GM23338 (cell line): ENCODE measurements around the gene TSPAN5.

Experiments used
- CREB1 ChIP-seq: fragments of 250-450 bp; sonication (Bioruptor Pico); IDR thresholded peaks from 2 replicates; pipeline ENCODE4 v1.5.0; 2020; ENCODE audit warnings: low read depth, mild to moderate bottlenecking, moderate library complexity
- EZH2 ChIP-seq: fragments of 200-600 bp; sonication (generic); IDR thresholded peaks from one replicate; pipeline ENCODE4 v1.8.0; 2017; ENCODE audit warnings: antibody characterized with exemption, mild to moderate bottlenecking, low read depth; ENCODE audit not compliant: unreplicated experiment
- EZH2phosphoT487 ChIP-seq: fragments of 200-600 bp; sonication (generic); IDR thresholded peaks from one replicate; pipeline ENCODE4 v1.8.1; 2018; ENCODE audit warnings: antibody characterized with exemption; ENCODE audit not compliant: unreplicated experiment
- JUNB ChIP-seq: IDR thresholded peaks from one replicate; pipeline ENCODE4 v1.6.1; 2016; ENCODE audit warnings: antibody characterized with exemption; ENCODE audit not compliant: unreplicated experiment
- NANOG ChIP-seq: IDR thresholded peaks from 2 replicates; pipeline ENCODE4 v1.6.1; 2016; ENCODE audit warnings: antibody characterized with exemption, borderline replicate concordance
- POLR2AphosphoS5 ChIP-seq: IDR thresholded peaks from 2 replicates; pipeline ENCODE4 v1.6.1; 2016; ENCODE audit warnings: antibody characterized with exemption, low read depth
- STAT1 ChIP-seq: IDR thresholded peaks from one replicate; pipeline ENCODE4 v1.6.1; 2016; ENCODE audit warnings: antibody characterized with exemption; ENCODE audit not compliant: unreplicated experiment
- ZNF114 ChIP-seq: fragments of 250-450 bp; sonication (Bioruptor Pico); IDR thresholded peaks from 2 replicates; pipeline ENCODE4 v1.5.0; 2020; ENCODE audit warnings: mild to moderate bottlenecking, moderate library complexity
- ZNF331 ChIP-seq: fragments of 250-450 bp; sonication (Bioruptor Pico); IDR thresholded peaks from 2 replicates; pipeline ENCODE4 v1.5.0; 2020; ENCODE audit warnings: low read depth, mild to moderate bottlenecking, moderate library complexity
- TF ChIP-seq, protein P1 (sequence below), 2 experiments: fragments of 200-600 bp in 1 of 2; sonication (generic) in 1 of 2; conservative IDR thresholded peaks; 2 replicates each; pipeline versions ENCODE4 v1.5.1 to v1.6.1; 2016 to 2017; ENCODE audit warnings: antibody characterized with exemption in 2 of 2, low read depth in 2 of 2, mild to moderate bottlenecking in 2 of 2, moderate library complexity in 1 of 2
- TF ChIP-seq, protein P2 (sequence below): IDR thresholded peaks from one replicate; pipeline ENCODE4 v1.6.1; 2018; ENCODE audit warnings: antibody characterized with exemption; ENCODE audit not compliant: unreplicated experiment

DNA sequence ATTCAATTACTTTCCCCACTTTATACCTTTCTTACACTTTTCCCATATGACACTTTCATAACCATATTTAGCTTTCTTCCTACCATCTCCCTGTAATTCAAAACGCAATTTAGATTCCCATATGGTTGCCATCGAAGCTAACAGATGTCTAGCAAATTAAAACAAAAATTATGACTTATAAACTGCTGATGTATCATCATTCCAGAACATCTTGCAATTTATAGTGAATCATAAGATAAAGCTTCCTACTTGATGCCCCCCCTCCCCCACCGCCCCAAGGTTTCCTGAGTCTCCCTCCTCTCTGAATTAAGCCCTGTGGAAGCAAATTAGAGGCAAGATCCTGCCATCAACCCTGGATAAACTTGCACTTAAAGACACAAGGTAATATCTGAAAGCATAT is 5.4 kb downstream of the TSPAN5 start:
- TF ChIP-seq EZH2 (no peak), POLR2AphosphoS5 (no peak), CREB1 (CRISPR knock-in tag) (no peak), JUNB (no peak), NANOG (no peak), EZH2phosphoT487 (no peak), STAT1 (no peak), ZNF331 (CRISPR knock-in tag) (no peak), ZNF114 (CRISPR knock-in tag) (no peak)
- TF ChIP-seq, protein P1, sequence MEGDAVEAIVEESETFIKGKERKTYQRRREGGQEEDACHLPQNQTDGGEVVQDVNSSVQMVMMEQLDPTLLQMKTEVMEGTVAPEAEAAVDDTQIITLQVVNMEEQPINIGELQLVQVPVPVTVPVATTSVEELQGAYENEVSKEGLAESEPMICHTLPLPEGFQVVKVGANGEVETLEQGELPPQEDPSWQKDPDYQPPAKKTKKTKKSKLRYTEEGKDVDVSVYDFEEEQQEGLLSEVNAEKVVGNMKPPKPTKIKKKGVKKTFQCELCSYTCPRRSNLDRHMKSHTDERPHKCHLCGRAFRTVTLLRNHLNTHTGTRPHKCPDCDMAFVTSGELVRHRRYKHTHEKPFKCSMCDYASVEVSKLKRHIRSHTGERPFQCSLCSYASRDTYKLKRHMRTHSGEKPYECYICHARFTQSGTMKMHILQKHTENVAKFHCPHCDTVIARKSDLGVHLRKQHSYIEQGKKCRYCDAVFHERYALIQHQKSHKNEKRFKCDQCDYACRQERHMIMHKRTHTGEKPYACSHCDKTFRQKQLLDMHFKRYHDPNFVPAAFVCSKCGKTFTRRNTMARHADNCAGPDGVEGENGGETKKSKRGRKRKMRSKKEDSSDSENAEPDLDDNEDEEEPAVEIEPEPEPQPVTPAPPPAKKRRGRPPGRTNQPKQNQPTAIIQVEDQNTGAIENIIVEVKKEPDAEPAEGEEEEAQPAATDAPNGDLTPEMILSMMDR (conservative IDR thresholded peaks at IDR 0.05; ENCODE audit: low read depth in 2 of 2): no peak
- TF ChIP-seq, protein P2, sequence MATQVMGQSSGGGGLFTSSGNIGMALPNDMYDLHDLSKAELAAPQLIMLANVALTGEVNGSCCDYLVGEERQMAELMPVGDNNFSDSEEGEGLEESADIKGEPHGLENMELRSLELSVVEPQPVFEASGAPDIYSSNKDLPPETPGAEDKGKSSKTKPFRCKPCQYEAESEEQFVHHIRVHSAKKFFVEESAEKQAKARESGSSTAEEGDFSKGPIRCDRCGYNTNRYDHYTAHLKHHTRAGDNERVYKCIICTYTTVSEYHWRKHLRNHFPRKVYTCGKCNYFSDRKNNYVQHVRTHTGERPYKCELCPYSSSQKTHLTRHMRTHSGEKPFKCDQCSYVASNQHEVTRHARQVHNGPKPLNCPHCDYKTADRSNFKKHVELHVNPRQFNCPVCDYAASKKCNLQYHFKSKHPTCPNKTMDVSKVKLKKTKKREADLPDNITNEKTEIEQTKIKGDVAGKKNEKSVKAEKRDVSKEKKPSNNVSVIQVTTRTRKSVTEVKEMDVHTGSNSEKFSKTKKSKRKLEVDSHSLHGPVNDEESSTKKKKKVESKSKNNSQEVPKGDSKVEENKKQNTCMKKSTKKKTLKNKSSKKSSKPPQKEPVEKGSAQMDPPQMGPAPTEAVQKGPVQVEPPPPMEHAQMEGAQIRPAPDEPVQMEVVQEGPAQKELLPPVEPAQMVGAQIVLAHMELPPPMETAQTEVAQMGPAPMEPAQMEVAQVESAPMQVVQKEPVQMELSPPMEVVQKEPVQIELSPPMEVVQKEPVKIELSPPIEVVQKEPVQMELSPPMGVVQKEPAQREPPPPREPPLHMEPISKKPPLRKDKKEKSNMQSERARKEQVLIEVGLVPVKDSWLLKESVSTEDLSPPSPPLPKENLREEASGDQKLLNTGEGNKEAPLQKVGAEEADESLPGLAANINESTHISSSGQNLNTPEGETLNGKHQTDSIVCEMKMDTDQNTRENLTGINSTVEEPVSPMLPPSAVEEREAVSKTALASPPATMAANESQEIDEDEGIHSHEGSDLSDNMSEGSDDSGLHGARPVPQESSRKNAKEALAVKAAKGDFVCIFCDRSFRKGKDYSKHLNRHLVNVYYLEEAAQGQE: no peak
